HG03103 (cell line): Measurements from ENCODE around the gene ADCY1.
"Not testable (repeated sequence)": the region's sequence is repeated elsewhere in the genome, so short reads cannot be mapped to it uniquely, and the experiment has no call there.

Source experiments
- ATAC-seq: cut with Tn5 transposase; IDR thresholded peaks from one replicate; pipeline ENCODE4 v1.9.1; 2021; ENCODE audit warnings: low read depth; ENCODE audit not compliant: unreplicated experiment

Gene ADCY1

GRCh38 chr7:45725231-45725630, 151.1 kb downstream of the ADCY1 start:
- ATAC-seq = not testable (repeated sequence)

- ATAC-seq = no peak
Observed at GRCh38 chr7:45726883-45727282, 152.7 kb downstream of the ADCY1 start.

- not testable (repeated sequence) for ATAC-seq
Observed at GRCh38 chr7:45731692-45732443, 157.7 kb downstream of the ADCY1 start.

- ATAC-seq = not testable (repeated sequence)
Observed at GRCh38 chr7:45738920-45739319, 164.8 kb downstream of the ADCY1 start.

DNA sequence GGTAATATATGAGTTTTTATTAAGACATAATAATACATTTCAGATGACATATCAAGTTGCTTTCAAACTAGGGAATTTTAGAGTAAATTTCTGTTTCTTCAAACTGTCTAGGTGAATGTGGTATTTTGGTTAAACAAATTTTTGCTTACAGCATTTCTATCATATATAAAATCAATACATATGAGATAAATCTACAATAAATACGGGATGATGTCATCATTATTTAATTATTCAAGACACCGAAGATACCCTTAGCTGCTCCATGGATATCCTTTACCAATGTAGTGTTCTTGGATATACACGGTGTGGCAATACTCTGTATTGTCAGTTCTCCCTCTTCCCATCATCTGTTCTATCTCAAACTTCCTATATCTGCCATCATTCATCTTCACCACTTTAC, 166.4 kb downstream of the ADCY1 start:
- not testable (repeated sequence) for ATAC-seq

DNA sequence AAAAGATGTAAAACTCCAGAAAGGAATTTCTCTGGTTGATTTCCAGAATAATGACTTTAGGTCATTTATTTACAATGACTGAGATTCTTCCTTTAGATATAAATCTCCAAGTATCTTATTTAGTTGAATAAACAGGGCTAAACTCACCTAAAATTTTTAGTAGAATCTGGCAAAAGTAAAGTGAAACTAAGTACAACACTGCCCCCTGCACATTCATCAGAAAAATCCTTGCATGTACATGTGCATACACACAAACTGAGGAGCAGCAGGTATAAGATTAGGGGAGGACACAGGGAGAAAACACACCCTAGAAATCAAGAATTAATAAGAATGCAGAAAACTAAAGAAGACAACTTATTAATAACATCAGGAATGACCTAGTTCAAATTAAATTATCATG, 174.8 kb downstream of the ADCY1 start:
- ATAC-seq = not testable (repeated sequence)

GRCh38 chr7:45751352-45751751, 177.2 kb downstream of the ADCY1 start:
- not testable (repeated sequence) for ATAC-seq

GRCh38 chr7:45756333-45756732, 182.2 kb downstream of the ADCY1 start:
- ATAC-seq = not testable (repeated sequence)

DNA sequence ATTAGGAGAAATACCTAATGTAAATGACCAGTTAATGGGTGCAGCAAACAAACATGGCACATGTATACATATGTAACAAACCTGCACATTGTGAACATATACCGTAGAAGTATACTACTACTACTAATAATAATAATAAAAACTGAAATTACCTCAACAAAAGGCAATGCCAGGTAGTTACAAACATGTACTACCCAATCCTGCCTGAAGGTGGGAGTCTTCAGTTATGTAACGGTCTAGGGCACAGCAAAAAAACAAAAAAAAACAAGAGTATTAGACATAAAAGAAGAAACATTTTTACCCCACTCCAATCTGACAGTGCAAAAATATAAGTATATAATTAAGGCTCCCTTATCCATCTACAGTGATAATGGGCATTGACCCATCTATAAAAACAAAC, 182.6 kb downstream of the ADCY1 start:
- not testable (repeated sequence) for ATAC-seq

GRCh38 chr7:45759464-45759863, 185.3 kb downstream of the ADCY1 start:
- ATAC-seq = not testable (repeated sequence)

- ATAC-seq = not testable (repeated sequence)
Observed at GRCh38 chr7:45761545-45762205, 187.5 kb downstream of the ADCY1 start.

DNA sequence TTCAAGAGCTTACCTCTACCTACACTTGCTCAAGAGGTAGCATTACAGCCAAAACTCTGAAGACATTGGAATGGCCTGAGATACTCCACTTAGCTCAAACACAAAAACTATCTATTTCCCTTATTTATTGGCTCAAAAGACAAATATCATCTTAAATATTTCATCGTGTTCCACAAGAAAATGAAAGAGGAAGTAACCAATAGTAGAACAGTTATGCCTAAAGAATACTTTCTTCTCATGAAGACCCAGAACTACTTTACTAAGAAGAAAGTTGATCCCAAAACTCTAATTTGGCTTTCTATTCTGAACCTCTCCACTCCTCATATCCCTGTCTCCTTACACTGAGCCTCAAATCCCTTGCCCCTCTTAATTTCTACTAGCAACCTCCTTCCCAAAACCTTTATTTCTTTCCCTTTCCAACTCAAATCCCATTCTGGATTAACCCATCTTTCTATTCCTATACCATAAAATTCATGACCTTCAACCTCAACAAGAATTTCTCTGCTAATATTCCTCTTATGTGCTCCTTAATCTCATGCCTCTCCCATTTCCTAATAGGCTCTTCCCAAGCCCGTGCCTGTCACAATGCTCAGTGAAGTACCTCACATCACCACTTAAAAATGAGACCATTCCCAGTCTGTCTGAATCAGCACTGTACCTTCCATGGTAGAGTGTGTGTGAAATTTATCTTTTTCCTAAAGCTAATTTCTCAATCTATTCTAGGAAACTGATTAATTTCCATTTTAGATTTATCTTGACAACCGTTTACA, 188.2 kb downstream of the ADCY1 start:
- not testable (repeated sequence) for ATAC-seq

DNA sequence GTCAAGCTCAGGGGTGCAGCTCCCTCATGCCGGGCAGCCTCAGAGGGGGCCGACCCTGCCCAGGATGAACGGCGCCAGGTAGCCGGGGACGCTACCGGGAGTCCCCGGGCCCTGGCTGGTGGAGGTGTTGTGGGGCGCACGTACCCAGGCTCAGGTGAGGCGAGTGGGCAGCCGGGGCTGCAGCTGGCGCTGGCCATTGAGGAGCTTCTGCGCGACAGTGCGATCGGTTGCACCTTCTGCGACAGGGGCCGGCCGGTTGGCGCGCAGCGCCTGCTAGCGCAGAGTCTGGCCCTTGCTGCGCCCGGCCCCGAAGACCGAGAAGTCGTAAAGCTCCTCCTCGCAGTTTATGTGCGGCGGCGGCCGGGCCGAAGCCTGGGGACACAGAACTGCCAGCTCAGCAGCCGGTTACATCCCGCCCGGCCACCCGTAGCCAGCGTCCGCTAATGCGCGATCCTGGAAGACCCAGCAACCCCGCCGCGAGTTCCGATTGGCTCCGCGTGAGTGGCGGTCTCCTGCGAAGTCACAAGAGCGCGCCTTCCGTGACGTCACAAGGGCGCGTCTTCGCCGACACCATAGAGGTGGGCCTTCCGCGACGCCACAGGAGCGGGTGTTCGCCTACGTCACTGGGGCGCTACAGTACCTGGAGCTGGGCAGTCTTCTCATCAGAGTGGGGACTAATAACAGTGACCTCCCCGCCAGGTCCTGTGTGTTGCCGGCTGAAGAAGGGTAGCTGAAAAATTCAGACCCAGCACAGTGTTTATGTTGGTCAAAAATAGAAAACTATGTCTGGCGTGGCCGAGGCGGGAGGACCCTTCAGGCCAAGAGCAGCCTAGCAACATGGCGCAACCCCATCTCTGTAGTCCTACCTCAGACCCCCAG, 194.6 kb downstream of the ADCY1 start:
- ATAC-seq = peak; percentile 100

DNA sequence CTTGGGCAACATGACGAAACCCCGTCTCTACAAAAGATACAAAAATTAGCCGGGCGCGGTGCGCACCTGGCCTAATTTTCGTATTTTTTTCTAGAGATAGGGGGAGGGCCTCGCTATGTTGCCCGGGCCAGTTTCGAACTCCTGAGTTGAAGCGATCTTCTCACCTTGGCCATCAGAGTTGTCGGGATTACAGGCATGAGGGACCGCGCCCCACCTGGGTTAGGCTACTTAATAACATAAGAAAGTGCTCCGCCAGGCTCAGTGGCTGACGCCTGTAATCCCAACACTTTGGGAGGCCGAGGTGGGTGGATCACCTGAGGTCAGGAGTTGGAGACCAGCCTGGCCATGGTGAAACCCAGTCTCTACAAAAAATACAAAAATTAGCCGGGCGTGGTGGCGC, 195.5 kb downstream of the ADCY1 start:
- not testable (repeated sequence) for ATAC-seq
